Tibial nerve (tissue), 3 donors: ENCODE measurements around the gene NELL1.

Source experiments
- CTCF ChIP-seq, 5 experiments: fragments of 200-600 bp in 3 of 5; fragments of 450-650 bp in 2 of 5; sonication (generic) in 3 of 5; IDR thresholded peaks; one replicate each; pipeline ENCODE4 v1.5.1; 2016 to 2019; ENCODE audit warnings: antibody characterized with exemption in 5 of 5, mild to moderate bottlenecking in 3 of 5, moderate library complexity in 2 of 5
- POLR2A ChIP-seq, 2 donors: fragments of 450-650 bp; IDR thresholded peaks; one replicate each; pipeline ENCODE4 v1.6.1; 2017; ENCODE audit warnings: antibody characterized with exemption in 2 of 2, mild to moderate bottlenecking in 2 of 2, moderate library complexity in 2 of 2

GRCh38 chr11:20658135-20658534, 11.3 kb upstream of the NELL1 start:
- no peak for TF ChIP-seq POLR2A (IDR thresholded peaks at IDR 0.05)
- no peak for TF ChIP-seq CTCF (IDR thresholded peaks at IDR 0.05)
